GM12873 (cell line): ENCODE data around the gene KRT33A.

Experiments used
- CTCF ChIP-seq: IDR thresholded peaks from 2 replicates; pipeline ENCODE4 v1.5.1; 2012; ENCODE audit warnings: low read depth, mild to moderate bottlenecking, moderate library complexity, low read length, control low read depth; ENCODE audit not compliant: insufficient read depth; ENCODE audit errors: missing control alignments

KRT33A gene

GRCh38 chr17:41360296-41360995 is 9.8 kb upstream of the KRT33A start:
- no peak for TF ChIP-seq CTCF

- TF ChIP-seq CTCF = no peak
These were observed 3.9 kb upstream of the KRT33A start for GRCh38 chr17:41354536-41354935.

- no peak for TF ChIP-seq CTCF
These were observed 2.2 kb upstream of the KRT33A start for GRCh38 chr17:41352597-41353366.

- no peak for TF ChIP-seq CTCF
These were observed 549 bp upstream of the KRT33A start for GRCh38 chr17:41351177-41351576.

- TF ChIP-seq CTCF = no peak
These were observed 2.5 kb downstream of the KRT33A start for GRCh38 chr17:41347869-41348760.

- TF ChIP-seq CTCF = no peak
These were observed 4.6 kb downstream of the KRT33A start for GRCh38 chr17:41345992-41346391.

GRCh38 chr17:41343029-41343428 is 7.6 kb downstream of the KRT33A start:
- no peak for TF ChIP-seq CTCF
